HEK293 (cell line): ENCODE data around the gene LRP1.

Source experiments
- GLIS1 ChIP-seq: fragments of 450-650 bp; formaldehyde crosslinking; IDR thresholded peaks from 2 replicates; pipeline ENCODE4 v1.5.1; 2016; ENCODE audit warnings: missing biosample characterization, missing genetic modification characterization
- GLIS2 ChIP-seq: fragments of 450-650 bp; formaldehyde crosslinking; IDR thresholded peaks from 2 replicates; pipeline ENCODE4 v1.5.1; 2016; ENCODE audit warnings: missing biosample characterization, missing genetic modification characterization
- KLF1 ChIP-seq: fragments of 450-650 bp; formaldehyde crosslinking; IDR thresholded peaks from 2 replicates; pipeline ENCODE4 v1.5.1; 2016; ENCODE audit warnings: missing biosample characterization, missing genetic modification characterization
- KLF9 ChIP-seq: fragments of 450-650 bp; formaldehyde crosslinking; IDR thresholded peaks from 2 replicates; pipeline ENCODE4 v1.5.1; 2016; ENCODE audit warnings: missing biosample characterization, missing genetic modification characterization, low read depth
- MZF1 ChIP-seq: fragments of 450-650 bp; formaldehyde crosslinking; IDR thresholded peaks from 2 replicates; pipeline ENCODE4 v1.5.1; 2017; ENCODE audit warnings: missing biosample characterization, missing genetic modification characterization, borderline replicate concordance
- OVOL3 ChIP-seq: fragments of 450-650 bp; formaldehyde crosslinking; IDR thresholded peaks from 2 replicates; pipeline ENCODE4 v1.5.1; 2016; ENCODE audit warnings: missing biosample characterization, missing genetic modification characterization
- REPIN1 ChIP-seq: fragments of 450-650 bp; formaldehyde crosslinking; IDR thresholded peaks from 2 replicates; pipeline ENCODE4 v1.5.1; 2017; ENCODE audit warnings: missing biosample characterization, missing genetic modification characterization, low read depth
- SCRT1 ChIP-seq: fragments of 450-650 bp; formaldehyde crosslinking; IDR thresholded peaks from 2 replicates; pipeline ENCODE4 v1.5.1; 2016; ENCODE audit warnings: missing biosample characterization, missing genetic modification characterization, borderline replicate concordance
- ZBTB17 ChIP-seq: fragments of 450-650 bp; formaldehyde crosslinking; IDR thresholded peaks from 2 replicates; pipeline ENCODE4 v1.5.1; 2016; ENCODE audit warnings: missing biosample characterization, missing genetic modification characterization
- ZBTB48 ChIP-seq: fragments of 450-650 bp; formaldehyde crosslinking; IDR thresholded peaks from 2 replicates; pipeline ENCODE4 v1.5.1; 2016; ENCODE audit warnings: missing biosample characterization, missing genetic modification characterization
- ZNF121 ChIP-seq: fragments of 450-650 bp; formaldehyde crosslinking; IDR thresholded peaks from 2 replicates; pipeline ENCODE4 v1.5.1; 2016; ENCODE audit warnings: missing biosample characterization, missing genetic modification characterization
- ZNF2 ChIP-seq: fragments of 450-650 bp; formaldehyde crosslinking; IDR thresholded peaks from 2 replicates; pipeline ENCODE4 v1.5.1; 2016; ENCODE audit warnings: missing biosample characterization, missing genetic modification characterization
- ZNF221 ChIP-seq: fragments of 450-650 bp; formaldehyde crosslinking; IDR thresholded peaks from 2 replicates; pipeline ENCODE4 v1.5.1; 2017; ENCODE audit warnings: missing biosample characterization, missing genetic modification characterization, borderline replicate concordance
- ZNF335 ChIP-seq: fragments of 450-650 bp; formaldehyde crosslinking; conservative IDR thresholded peaks from 2 replicates; pipeline ENCODE4 v1.5.1; 2016; ENCODE audit warnings: missing biosample characterization, missing genetic modification characterization
- ZNF391 ChIP-seq: fragments of 450-650 bp; formaldehyde crosslinking; IDR thresholded peaks from 2 replicates; pipeline ENCODE4 v1.5.1; 2016; ENCODE audit warnings: low read depth, missing biosample characterization, missing genetic modification characterization, borderline replicate concordance
- ZNF394 ChIP-seq: fragments of 450-650 bp; formaldehyde crosslinking; IDR thresholded peaks from 2 replicates; pipeline ENCODE4 v1.5.1; 2016; ENCODE audit warnings: missing biosample characterization, missing genetic modification characterization, mild to moderate bottlenecking, moderate library complexity, borderline replicate concordance
- ZNF510 ChIP-seq: fragments of 450-650 bp; formaldehyde crosslinking; IDR thresholded peaks from 2 replicates; pipeline ENCODE4 v1.5.1; 2018; ENCODE audit warnings: mild to moderate bottlenecking, missing genetic modification characterization, missing biosample characterization; ENCODE audit not compliant: insufficient replicate concordance
- ZNF529 ChIP-seq: fragments of 450-650 bp; formaldehyde crosslinking; IDR thresholded peaks from 2 replicates; pipeline ENCODE4 v1.5.1; 2017; ENCODE audit warnings: missing genetic modification characterization, missing biosample characterization; ENCODE audit not compliant: insufficient replicate concordance
- ZNF610 ChIP-seq: fragments of 450-650 bp; formaldehyde crosslinking; IDR thresholded peaks from 2 replicates; pipeline ENCODE4 v1.5.1; 2016; ENCODE audit warnings: missing biosample characterization, missing genetic modification characterization, borderline replicate concordance
- ZNF623 ChIP-seq: fragments of 450-650 bp; formaldehyde crosslinking; IDR thresholded peaks from 2 replicates; pipeline ENCODE4 v1.5.1; 2016; ENCODE audit warnings: missing biosample characterization, missing genetic modification characterization
- ZNF660 ChIP-seq: fragments of 450-650 bp; IDR thresholded peaks from 2 replicates; pipeline ENCODE4 v1.5.1; 2018; ENCODE audit warnings: missing biosample characterization, mild to moderate bottlenecking, missing genetic modification characterization
- ZNF664 ChIP-seq: fragments of 450-650 bp; formaldehyde crosslinking; IDR thresholded peaks from 2 replicates; pipeline ENCODE4 v1.5.1; 2016; ENCODE audit warnings: missing biosample characterization, missing genetic modification characterization
- ZNF701 ChIP-seq: fragments of 450-650 bp; formaldehyde crosslinking; IDR thresholded peaks from 2 replicates; pipeline ENCODE4 v1.5.1; 2016; ENCODE audit warnings: missing biosample characterization, missing genetic modification characterization
- ZNF76 ChIP-seq: fragments of 450-650 bp; formaldehyde crosslinking; IDR thresholded peaks from 2 replicates; pipeline ENCODE4; 2016; ENCODE audit warnings: low read depth, missing biosample characterization, missing genetic modification characterization, borderline replicate concordance
- ZNF785 ChIP-seq: fragments of 450-650 bp; formaldehyde crosslinking; IDR thresholded peaks from 2 replicates; pipeline ENCODE4 v1.5.1; 2016; ENCODE audit warnings: missing biosample characterization, missing genetic modification characterization
- TF ChIP-seq, protein P1 (sequence below): fragments of 450-650 bp; formaldehyde crosslinking; IDR thresholded peaks from 2 replicates; pipeline ENCODE4 v1.5.1; 2016; ENCODE audit warnings: missing biosample characterization, missing genetic modification characterization
- TF ChIP-seq, protein P2 (sequence below): fragments of 450-650 bp; formaldehyde crosslinking; IDR thresholded peaks from 2 replicates; pipeline ENCODE4 v1.5.1; 2016; ENCODE audit warnings: missing biosample characterization, missing genetic modification characterization
- TF ChIP-seq, protein P3 (sequence below): fragments of 450-650 bp; formaldehyde crosslinking; IDR thresholded peaks from 2 replicates; pipeline ENCODE4 v1.5.1; 2016; ENCODE audit warnings: missing biosample characterization, missing genetic modification characterization, borderline replicate concordance
- TF ChIP-seq, protein P4 (sequence below): fragments of 450-650 bp; formaldehyde crosslinking; IDR thresholded peaks from 2 replicates; pipeline ENCODE4 v1.5.1; 2016; ENCODE audit warnings: missing biosample characterization, missing genetic modification characterization
- TF ChIP-seq, protein P5 (sequence below): fragments of 450-650 bp; formaldehyde crosslinking; IDR thresholded peaks from 2 replicates; pipeline ENCODE4; 2016; ENCODE audit warnings: missing biosample characterization, missing genetic modification characterization

LRP1 gene

DNA sequence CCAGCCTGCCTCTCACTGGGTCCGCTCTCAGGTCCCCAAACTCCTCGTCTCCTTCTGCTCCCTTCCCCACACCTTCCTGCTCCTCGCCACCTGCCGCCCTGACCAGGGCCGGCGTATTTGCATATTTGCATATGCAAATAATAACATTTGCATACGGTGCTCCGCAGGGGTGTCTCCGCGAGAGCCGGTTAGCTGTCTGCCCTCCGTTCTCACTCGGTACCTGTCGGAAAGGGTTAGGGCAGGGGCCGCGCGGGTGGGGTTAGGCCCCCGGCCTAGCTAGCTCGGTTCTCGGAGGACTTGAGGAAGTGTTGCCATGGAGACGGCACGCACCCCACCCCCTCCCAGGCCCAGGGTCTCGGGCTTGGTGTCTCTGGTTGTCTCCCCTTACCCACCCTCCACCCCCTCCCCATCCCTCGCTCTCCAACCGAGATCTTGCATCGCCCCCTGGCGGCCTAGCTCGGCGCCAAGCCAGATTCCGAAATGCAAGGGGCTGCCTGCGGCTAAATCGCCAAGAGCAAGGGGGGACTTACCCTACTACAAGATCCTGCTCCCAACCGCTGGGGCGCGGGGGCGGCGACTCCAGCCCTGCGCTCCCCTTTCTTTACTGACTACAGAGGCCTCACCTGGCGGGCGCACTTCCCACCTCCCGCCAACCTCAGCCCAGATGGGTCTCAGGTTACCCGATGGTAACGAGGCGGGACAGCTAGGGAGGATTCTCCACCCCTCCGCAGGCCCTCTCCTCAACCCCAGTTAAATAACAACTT, 114.6 kb downstream of the LRP1 start (continued):
- TF ChIP-seq ZNF76 (tag by site-specific recombination) (peak; percentile 32; the same call in 1 of the 2 replicates), ZNF529 (no peak), ZNF610 (tag by site-specific recombination) (0 out of 2 replicates have a peak, but pooled peaks have one; percentile 27), SCRT1 (tag by site-specific recombination) (no peak), ZNF2 (tag by site-specific recombination) (peak; percentile 58; the same call in 1 of the 2 replicates), ZNF510 (tag by site-specific recombination) (no peak), ZNF121 (tag by site-specific recombination) (0 out of 2 replicates have a peak, but pooled peaks have one; percentile 7), KLF1 (tag by site-specific recombination) (peak; percentile 39; the same call in 1 of the 2 replicates), ZNF221 (no peak), OVOL3 (tag by site-specific recombination) (no peak), ZNF664 (tag by site-specific recombination) (no peak), KLF9 (tag by site-specific recombination) (no peak), GLIS1 (no peak; the same call in none of the 2 replicates), GLIS2 (tag by site-specific recombination) (peak; percentile 53), MZF1 (tag by site-specific recombination) (peak; percentile 62; the same call in 1 of the 2 replicates), ZNF785 (no peak), ZNF701 (tag by site-specific recombination) (no peak), ZNF394 (no peak), ZNF335 (tag by site-specific recombination) (peak; percentile 71), ZNF391 (tag by site-specific recombination) (0 out of 2 replicates have a peak, but pooled peaks have one; percentile 31), ZBTB48 (tag by site-specific recombination) (peak; percentile 73), ZNF623 (tag by site-specific recombination) (no peak), ZNF660 (peak; percentile 24; the same call in 1 of the 2 replicates), ZBTB17 (peak; percentile 35), REPIN1 (tag by site-specific recombination) (no peak)
- TF ChIP-seq, protein P1, sequence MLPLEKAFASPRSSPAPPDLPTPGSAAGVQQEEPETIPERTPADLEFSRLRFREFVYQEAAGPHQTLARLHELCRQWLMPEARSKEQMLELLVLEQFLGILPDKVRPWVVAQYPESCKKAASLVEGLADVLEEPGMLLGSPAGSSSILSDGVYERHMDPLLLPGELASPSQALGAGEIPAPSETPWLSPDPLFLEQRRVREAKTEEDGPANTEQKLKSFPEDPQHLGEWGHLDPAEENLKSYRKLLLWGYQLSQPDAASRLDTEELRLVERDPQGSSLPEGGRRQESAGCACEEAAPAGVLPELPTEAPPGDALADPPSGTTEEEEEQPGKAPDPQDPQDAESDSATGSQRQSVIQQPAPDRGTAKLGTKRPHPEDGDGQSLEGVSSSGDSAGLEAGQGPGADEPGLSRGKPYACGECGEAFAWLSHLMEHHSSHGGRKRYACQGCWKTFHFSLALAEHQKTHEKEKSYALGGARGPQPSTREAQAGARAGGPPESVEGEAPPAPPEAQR (tag by site-specific recombination): no peak
- TF ChIP-seq, protein P2, sequence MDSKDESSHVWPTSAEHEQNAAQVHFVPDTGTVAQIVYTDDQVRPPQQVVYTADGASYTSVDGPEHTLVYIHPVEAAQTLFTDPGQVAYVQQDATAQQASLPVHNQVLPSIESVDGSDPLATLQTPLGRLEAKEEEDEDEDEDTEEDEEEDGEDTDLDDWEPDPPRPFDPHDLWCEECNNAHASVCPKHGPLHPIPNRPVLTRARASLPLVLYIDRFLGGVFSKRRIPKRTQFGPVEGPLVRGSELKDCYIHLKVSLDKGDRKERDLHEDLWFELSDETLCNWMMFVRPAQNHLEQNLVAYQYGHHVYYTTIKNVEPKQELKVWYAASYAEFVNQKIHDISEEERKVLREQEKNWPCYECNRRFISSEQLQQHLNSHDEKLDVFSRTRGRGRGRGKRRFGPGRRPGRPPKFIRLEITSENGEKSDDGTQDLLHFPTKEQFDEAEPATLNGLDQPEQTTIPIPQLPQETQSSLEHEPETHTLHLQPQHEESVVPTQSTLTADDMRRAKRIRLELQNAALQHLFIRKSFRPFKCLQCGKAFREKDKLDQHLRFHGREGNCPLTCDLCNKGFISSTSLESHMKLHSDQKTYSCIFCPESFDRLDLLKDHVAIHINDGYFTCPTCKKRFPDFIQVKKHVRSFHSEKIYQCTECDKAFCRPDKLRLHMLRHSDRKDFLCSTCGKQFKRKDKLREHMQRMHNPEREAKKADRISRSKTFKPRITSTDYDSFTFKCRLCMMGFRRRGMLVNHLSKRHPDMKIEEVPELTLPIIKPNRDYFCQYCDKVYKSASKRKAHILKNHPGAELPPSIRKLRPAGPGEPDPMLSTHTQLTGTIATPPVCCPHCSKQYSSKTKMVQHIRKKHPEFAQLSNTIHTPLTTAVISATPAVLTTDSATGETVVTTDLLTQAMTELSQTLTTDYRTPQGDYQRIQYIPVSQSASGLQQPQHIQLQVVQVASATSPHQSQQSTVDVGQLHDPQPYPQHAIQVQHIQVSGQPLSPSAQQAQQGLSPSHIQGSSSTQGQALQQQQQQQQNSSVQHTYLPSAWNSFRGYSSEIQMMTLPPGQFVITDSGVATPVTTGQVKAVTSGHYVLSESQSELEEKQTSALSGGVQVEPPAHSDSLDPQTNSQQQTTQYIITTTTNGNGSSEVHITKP: peak; percentile 47
- TF ChIP-seq, protein P3, sequence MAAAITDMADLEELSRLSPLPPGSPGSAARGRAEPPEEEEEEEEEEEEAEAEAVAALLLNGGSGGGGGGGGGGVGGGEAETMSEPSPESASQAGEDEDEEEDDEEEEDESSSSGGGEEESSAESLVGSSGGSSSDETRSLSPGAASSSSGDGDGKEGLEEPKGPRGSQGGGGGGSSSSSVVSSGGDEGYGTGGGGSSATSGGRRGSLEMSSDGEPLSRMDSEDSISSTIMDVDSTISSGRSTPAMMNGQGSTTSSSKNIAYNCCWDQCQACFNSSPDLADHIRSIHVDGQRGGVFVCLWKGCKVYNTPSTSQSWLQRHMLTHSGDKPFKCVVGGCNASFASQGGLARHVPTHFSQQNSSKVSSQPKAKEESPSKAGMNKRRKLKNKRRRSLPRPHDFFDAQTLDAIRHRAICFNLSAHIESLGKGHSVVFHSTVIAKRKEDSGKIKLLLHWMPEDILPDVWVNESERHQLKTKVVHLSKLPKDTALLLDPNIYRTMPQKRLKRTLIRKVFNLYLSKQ (tag by site-specific recombination): no peak
- TF ChIP-seq, protein P4, sequence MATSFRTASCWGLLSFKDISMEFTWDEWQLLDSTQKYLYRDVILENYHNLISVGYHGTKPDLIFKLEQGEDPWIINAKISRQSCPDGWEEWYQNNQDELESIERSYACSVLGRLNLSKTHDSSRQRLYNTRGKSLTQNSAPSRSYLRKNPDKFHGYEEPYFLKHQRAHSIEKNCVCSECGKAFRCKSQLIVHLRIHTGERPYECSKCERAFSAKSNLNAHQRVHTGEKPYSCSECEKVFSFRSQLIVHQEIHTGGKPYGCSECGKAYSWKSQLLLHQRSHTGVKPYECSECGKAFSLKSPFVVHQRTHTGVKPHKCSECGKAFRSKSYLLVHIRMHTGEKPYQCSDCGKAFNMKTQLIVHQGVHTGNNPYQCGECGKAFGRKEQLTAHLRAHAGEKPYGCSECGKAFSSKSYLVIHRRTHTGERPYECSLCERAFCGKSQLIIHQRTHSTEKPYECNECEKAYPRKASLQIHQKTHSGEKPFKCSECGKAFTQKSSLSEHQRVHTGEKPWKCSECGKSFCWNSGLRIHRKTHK (tag by site-specific recombination): no peak
- TF ChIP-seq, protein P5, sequence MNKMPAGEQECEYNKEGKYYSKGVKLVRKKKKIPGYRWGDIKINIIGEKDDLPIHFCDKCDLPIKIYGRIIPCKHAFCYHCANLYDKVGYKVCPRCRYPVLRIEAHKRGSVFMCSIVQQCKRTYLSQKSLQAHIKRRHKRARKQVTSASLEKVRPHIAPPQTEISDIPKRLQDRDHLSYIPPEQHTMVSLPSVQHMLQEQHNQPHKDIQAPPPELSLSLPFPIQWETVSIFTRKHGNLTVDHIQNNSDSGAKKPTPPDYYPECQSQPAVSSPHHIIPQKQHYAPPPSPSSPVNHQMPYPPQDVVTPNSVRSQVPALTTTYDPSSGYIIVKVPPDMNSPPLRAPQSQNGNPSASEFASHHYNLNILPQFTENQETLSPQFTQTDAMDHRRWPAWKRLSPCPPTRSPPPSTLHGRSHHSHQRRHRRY (tag by site-specific recombination): no peak
